T-cell (primary cell): ENCODE measurements around the gene PRKACB. TPM values are rescaled to one million over a fixed set of nuclear protein-coding genes. Genes with fewer than 3 reads are reported as not detected.
"Not testable (repeated sequence)": the region's sequence is repeated elsewhere in the genome, so short reads cannot be mapped to it uniquely, and the experiment has no call there.

Experiments
- ATAC-seq, 4 experiments: fragments of 200-7000 bp in 3 of 4; fragments of 150-1000 bp in 1 of 4; cut with Tn5 transposase; replicated peaks in 1 of 4; 1 replicate in 3 of 4; 2 replicates in 1 of 4; pipeline ENCODE4 v1.10.0; 2021; ENCODE audit warnings: moderate library complexity in 3 of 4, mild to moderate bottlenecking in 2 of 4, moderate number of reproducible peaks in 1 of 4
- CTCF ChIA-PET, 2 donors: fragments of 300-600 bp; sonication (Branson Sonifier 250); formaldehyde crosslinking; loops; one replicate each; lab custom pipeline; 2022; ENCODE audit warnings: antibody characterized with exemption in 2 of 2; lab: Charles Lee
- POLR2A ChIA-PET, 2 donors: fragments of 300-600 bp; sonication (Branson Sonifier 250); formaldehyde crosslinking; loops; one replicate each; lab custom pipeline; 2022; ENCODE audit warnings: antibody characterized with exemption in 2 of 2; lab: Charles Lee
- DNase-seq, 35 experiments: peaks; one replicate each; pipeline versions ENCODE4 v3.0.0 to v3.0.0-alpha.2; 2013 to 2023
- H3K27ac ChIP-seq: one replicate; pipeline ENCODE4 v1.5.1; 2013; ENCODE audit warnings: low read length
- H3K27me3 ChIP-seq, 2 experiments: replicated peaks in 1 of 2; 1 replicate in 1 of 2; 2 replicates in 1 of 2; pipeline versions ENCODE4 v1.6.1 to v1.7.0; 2013; ENCODE audit warnings: low read length in 1 of 2, mixed read lengths in 1 of 2; ENCODE audit not compliant: control insufficient read depth in 2 of 2, insufficient read depth in 2 of 2; ENCODE audit errors: extremely low read depth in 1 of 2
- H3K36me3 ChIP-seq, 2 donors: 1 replicate in 1 of 2; 2 replicates in 1 of 2; pipeline versions ENCODE4 v1.6.1 to v1.7.0; 2013; ENCODE audit warnings: low read length in 1 of 2; ENCODE audit not compliant: control insufficient read depth in 2 of 2, insufficient read depth in 1 of 2; ENCODE audit errors: extremely low read depth in 1 of 2
- H3K4me1 ChIP-seq, 2 experiments: 1 replicate in 1 of 2; 2 replicates in 1 of 2; pipeline versions ENCODE4 v1.6.1 to v1.7.0; 2013; ENCODE audit warnings: low read length in 2 of 2, mixed read lengths in 1 of 2; ENCODE audit not compliant: insufficient read depth in 2 of 2, control insufficient read depth in 1 of 2; ENCODE audit errors: extremely low read depth in 1 of 2
- H3K4me3 ChIP-seq, 2 donors: 1 replicate in 1 of 2; 2 replicates in 1 of 2; pipeline versions ENCODE4 v1.5.1 to v1.7.0; 2013; ENCODE audit warnings: mild to moderate bottlenecking in 2 of 2, low read length in 1 of 2, moderate library complexity in 1 of 2; ENCODE audit not compliant: control insufficient read depth in 1 of 2; ENCODE audit errors: extremely low read depth in 1 of 2
- H3K9me3 ChIP-seq: 2 replicates; pipeline ENCODE4 v1.7.0; 2013
- H3K27ac Mint-ChIP-seq, 2 donors: one replicate each; pipeline ENCODE4 v1.8.0; 2020 to 2021; ENCODE audit warnings: mild to moderate bottlenecking in 2 of 2, mixed read lengths in 2 of 2
- H3K27me3 Mint-ChIP-seq, 2 donors: one replicate each; pipeline ENCODE4 v1.8.0; 2021 to 2022; ENCODE audit warnings: mixed read lengths in 2 of 2
- H3K36me3 Mint-ChIP-seq: one replicate; pipeline ENCODE4 v1.8.0; 2021; ENCODE audit warnings: mixed read lengths
- H3K4me1 Mint-ChIP-seq, 3 donors: one replicate each; pipeline ENCODE4 v1.8.0; 2020 to 2022; ENCODE audit warnings: mixed read lengths in 3 of 3, mild to moderate bottlenecking in 1 of 3
- H3K4me3 Mint-ChIP-seq, 3 donors: one replicate each; pipeline ENCODE4 v1.8.0; 2020 to 2022; ENCODE audit warnings: mild to moderate bottlenecking in 3 of 3, mixed read lengths in 3 of 3, moderate library complexity in 3 of 3
- H3K9me3 Mint-ChIP-seq, 3 donors: one replicate each; pipeline ENCODE4 v1.8.0; 2020 to 2022; ENCODE audit warnings: mixed read lengths in 3 of 3
- WGBS: methylation state at CpG from one replicate; pipeline ENCODE4 v1.1.5; 2013; ENCODE audit warnings: missing lambda C conversion rate; ENCODE audit not compliant: insufficient coverage; 5-methylcytosine and 5-hydroxymethylcytosine counted together
- total RNA-seq, 35 experiments: library from RNA in 6 of 35; stranded (reverse) in 6 of 35; fragments of 120-200 nt in 1 of 35; gene quantifications; one replicate each; pipeline versions ENCODE4 v1.2.1 to v1.2.4 and lab custom pipeline; 2013 to 2026

The PRKACB gene
- 100 to 1,000 TPM; 101 to 119 (median 109) TPM for total RNA-seq
- 214 TPM for total RNA-seq (2013)
- 37.3 to 434 (median 135) reads per million in 29 experiments for total RNA-seq (lab: John Stamatoyannopoulos, UW)

- Mint-ChIP-seq H3K27me3 (no peaks in the 10 kb centered on the region), H3K27ac (peak within 1 kb of the TSS; percentile 99), H3K36me3 (peaks cover under 1% of the 10 kb centered on the region), H3K9me3 (peaks cover 0 to under 1% (median 0%) of the 10 kb centered on the region in 3 donors), H3K4me1 (peaks cover 33 to 53% (median 36%) of the 10 kb centered on the region in 3 donors), H3K4me3 (peak within 1 kb of the TSS; percentile 93 to 97 (median 97))
- ATAC-seq (peak; percentile 88 to 97 (median 93)), DNase-seq (peak in 8 of 35 experiments; percentile 11 to 75 (median 14))
- Histone ChIP-seq H3K9me3 (no peaks in the 10 kb centered on the region), H3K27me3 (no peaks in the 10 kb centered on the region), H3K36me3 (no peaks in the 10 kb centered on the region), H3K4me3 (peak within 1 kb of the TSS; percentile 57 to 69), H3K27ac (peak within 1 kb of the TSS; percentile 69), H3K4me1 (peaks cover 6 to 41% of the 10 kb centered on the region in 2 experiments)
- no CpG with 5 or more reads among the region's 2 CpGs for WGBS
- POLR2A ChIA-PET = interaction anchor here (0.6 to 2.1 kb wide), 22 partner anchors 8 to 578 kb away, joined by 3 to 12 read pairs (median 3); partner anchors contain the start of gene SAMD13 (in 1 of the 2)
- CTCF ChIA-PET = interaction anchor here (0.5 to 6.2 kb wide), 67 partner anchors 9 to 1131 kb away, joined by 3 to 151 read pairs (median 5); partner anchors contain the start of genes GNG5 (in 2 of the 2), SPATA1 (in 2 of the 2), RPF1 (in 1 of the 2) and SSX2IP (in 1 of the 2)
These were observed at the start of gene PRKACB for GRCh38 chr1:84143796-84144565. Gene PRKACB, plus strand, starts transcription at chr1:84144271. Its CDS starts 91 bp downstream, at chr1:84144362.

GRCh38 chr1:84095308-84095707, 48.8 kb upstream of the PRKACB start:
- no peaks in the 10 kb centered on the region for H3K27me3 ChIP-seq
- Mint-ChIP-seq H3K4me3 (no peak overlapping the region), H3K4me1 (peaks cover 10 to 26% (median 16%) of the 10 kb centered on the region in 3 donors), H3K9me3 (peaks cover 0 to 1% (median 0%) of the 10 kb centered on the region in 3 donors), H3K36me3 (peaks cover 5% of the 10 kb centered on the region), H3K27me3 (peaks cover 0 to 1% of the 10 kb centered on the region in 2 donors), H3K27ac (no peak overlapping the region)
- DNase-seq = no peak
- H3K9me3 ChIP-seq = no peaks in the 10 kb centered on the region
- ChIA-PET POLR2A (interaction anchor here in 1 of 2 donors (0.7 kb wide), 1 partner anchor 21 kb away, joined by 3 read pairs; no protein-coding TSS in a partner anchor), CTCF (no interaction called here)
- no peak overlapping the region for H3K4me3 ChIP-seq
- no peak for ATAC-seq
- no peak overlapping the region for H3K27ac ChIP-seq
- no peaks in the 10 kb centered on the region for H3K36me3 ChIP-seq
- peaks cover 3 to 7% of the 10 kb centered on the region in 2 experiments for H3K4me1 ChIP-seq

- POLR2A ChIA-PET = interaction anchor here in 1 of 2 donors (0.7 kb wide), 1 partner anchor 21 kb away, joined by 3 read pairs; no protein-coding TSS in a partner anchor
- H3K27ac Mint-ChIP-seq = no peak overlapping the region
- H3K4me1 ChIP-seq = peaks cover 0 to 5% of the 10 kb centered on the region in 2 experiments
- peaks cover 0 to 1% of the 10 kb centered on the region in 2 donors for H3K27me3 Mint-ChIP-seq
- no peak overlapping the region for H3K4me3 ChIP-seq
- H3K9me3 Mint-ChIP-seq = peaks cover 0 to 1% (median 0%) of the 10 kb centered on the region in 3 donors
- no peak overlapping the region for H3K27ac ChIP-seq
- DNase-seq = no peak
- ATAC-seq = no peak
- CTCF ChIA-PET = no interaction called here
- no peak overlapping the region for H3K4me3 Mint-ChIP-seq
- peaks cover 4 to 17% (median 8%) of the 10 kb centered on the region in 3 donors for H3K4me1 Mint-ChIP-seq
- no peaks in the 10 kb centered on the region for H3K9me3 ChIP-seq
- no peaks in the 10 kb centered on the region for H3K27me3 ChIP-seq
- peaks cover 5% of the 10 kb centered on the region for H3K36me3 Mint-ChIP-seq
- no peaks in the 10 kb centered on the region for H3K36me3 ChIP-seq
These were observed 47.9 kb upstream of the PRKACB start for GRCh38 chr1:84096176-84096575.

GRCh38 chr1:84101204-84101603, 42.9 kb upstream of the PRKACB start:
- ATAC-seq = no peak
- no peaks in the 10 kb centered on the region for H3K36me3 ChIP-seq
- no peak for DNase-seq
- WGBS = no CpG with 5 or more reads among the region's 1 CpG
- no peak overlapping the region for H3K27ac Mint-ChIP-seq
- ChIA-PET POLR2A (interaction anchor here in 1 of 2 donors (0.6 kb wide), 1 partner anchor 333 kb away, joined by 3 read pairs; no protein-coding TSS in a partner anchor), CTCF (no interaction called here)
- no peaks in the 10 kb centered on the region for H3K36me3 Mint-ChIP-seq
- H3K27ac ChIP-seq = no peak overlapping the region
- H3K9me3 Mint-ChIP-seq = no peaks in the 10 kb centered on the region
- no peaks in the 10 kb centered on the region for H3K9me3 ChIP-seq
- no peaks in the 10 kb centered on the region for H3K4me1 Mint-ChIP-seq
- peaks cover 0 to 1% of the 10 kb centered on the region in 2 donors for H3K27me3 Mint-ChIP-seq
- no peaks in the 10 kb centered on the region for H3K27me3 ChIP-seq
- no peak overlapping the region for H3K4me3 Mint-ChIP-seq
- no peaks in the 10 kb centered on the region for H3K4me1 ChIP-seq
- H3K4me3 ChIP-seq = no peak overlapping the region

- H3K27me3 ChIP-seq = no peaks in the 10 kb centered on the region
- no peak overlapping the region for H3K27ac Mint-ChIP-seq
- peaks cover 0 to 1% of the 10 kb centered on the region in 2 donors for H3K27me3 Mint-ChIP-seq
- H3K4me1 Mint-ChIP-seq = no peaks in the 10 kb centered on the region
- H3K9me3 ChIP-seq = no peaks in the 10 kb centered on the region
- H3K4me1 ChIP-seq = no peaks in the 10 kb centered on the region
- H3K36me3 ChIP-seq = no peaks in the 10 kb centered on the region
- WGBS = no CpG with 5 or more reads among the region's 3 CpGs
- CTCF ChIA-PET = no interaction called here
- ATAC-seq (no peak), DNase-seq (no peak)
- no peak overlapping the region for H3K27ac ChIP-seq
- no peaks in the 10 kb centered on the region for H3K36me3 Mint-ChIP-seq
- no peak overlapping the region for H3K4me3 Mint-ChIP-seq
- H3K9me3 Mint-ChIP-seq = peaks cover 4 to 6% (median 4%) of the 10 kb centered on the region in 3 donors
- POLR2A ChIA-PET = no interaction called here
- no peak overlapping the region for H3K4me3 ChIP-seq
These were observed 40.7 kb upstream of the PRKACB start for GRCh38 chr1:84103197-84103992.

GRCh38 chr1:84107538-84107937, 36.5 kb upstream of the PRKACB start:
- no CpG with 5 or more reads among the region's 1 CpG for WGBS
- H3K4me1 ChIP-seq, H3K4me3 ChIP-seq, H3K9me3 ChIP-seq, H3K27me3 Mint-ChIP-seq, H3K4me3 Mint-ChIP-seq, H3K4me1 Mint-ChIP-seq, H3K36me3 ChIP-seq, POLR2A ChIA-PET, H3K27me3 ChIP-seq, ATAC-seq, H3K36me3 Mint-ChIP-seq, H3K9me3 Mint-ChIP-seq, DNase-seq, H3K27ac ChIP-seq, H3K27ac Mint-ChIP-seq: not testable (repeated sequence)
- CTCF ChIA-PET = interaction anchor here (0.6 to 1.2 kb wide), 2 partner anchors 172 to 491 kb away, joined by 3 read pairs; no protein-coding TSS in a partner anchor
